ENCODE measurements around the gene HRH2. TPM values are rescaled to one million over a fixed set of nuclear protein-coding genes. Genes with fewer than 3 reads are reported as not detected.

The HRH2 gene
- total and polyA plus RNA-seq, 9 of the 15 experiments (the other 6 are each of a cell fraction or from before 2014, with no cell fraction given), result 0.04 TPM; not detected in 8

GRCh38 chr5:175718401-175719108 lies 60.7 kb downstream of the HRH2 start (continued):
- TF ChIP-seq ARID3A (IDR thresholded peaks at IDR 0.05; ENCODE audit: borderline replicate concordance, low read depth, low read length) (0 out of 2 replicates have a peak, but pooled peaks have one; percentile 24), ZBTB9 (CRISPR knock-in tag; IDR thresholded peaks at IDR 0.05) (no peak), FOXP1 (CRISPR knock-in tag; IDR thresholded peaks at IDR 0.05) (no peak), CTCF (IDR thresholded peaks at IDR 0.05 in 2 of 3, conservative IDR thresholded peaks at IDR 0.05 in 1 of 3; ENCODE audit: insufficient read depth in 2 of 3, low read depth in 1 of 3, low read length in 3 of 3) (peak; percentile 69 to 74 (median 73)), REST (IDR thresholded peaks at IDR 0.05; ENCODE audit: borderline replicate concordance) (peak; percentile 69; the same call in 1 of the 2 replicates), REST (CRISPR knock-in tag; IDR thresholded peaks at IDR 0.05; ENCODE audit: low read depth) (no peak), SMC3 (conservative IDR thresholded peaks at IDR 0.05; ENCODE audit: insufficient read depth, low read depth, low read length) (0 out of 2 replicates have a peak, but pooled peaks have one; percentile 35), THRA (IDR thresholded peaks at IDR 0.05) (no peak), ZNF395 (CRISPR knock-in tag; IDR thresholded peaks at IDR 0.05) (no peak)
